Jurkat, Clone E6-1 (cell line): ENCODE results near the gene CXCL6.

Source experiments
- DNase-seq: peaks from one replicate; pipeline ENCODE4 v3.0.0-alpha.2; 2011; ENCODE audit warnings: low read depth, low spot score
- H3K4me3 ChIP-seq: 2 replicates; pipeline ENCODE4 v1.5.1; 2011; ENCODE audit warnings: mild to moderate bottlenecking, low read length, control low read depth, moderate library complexity

CXCL6 gene

GRCh38 chr4:73839715-73840114 is 3.2 kb downstream of the CXCL6 start:
- H3K4me3 ChIP-seq, result no peak overlapping the region
- no peak for DNase-seq

- DNase-seq, result no peak
- H3K4me3 ChIP-seq, result no peak overlapping the region
Observed at GRCh38 chr4:73841243-73841925, 4.9 kb downstream of the CXCL6 start.

GRCh38 chr4:73842696-73843095 is 6.2 kb downstream of the CXCL6 start:
- no peak overlapping the region for H3K4me3 ChIP-seq
- DNase-seq, result no peak

GRCh38 chr4:73843369-73843768 is 6.9 kb downstream of the CXCL6 start:
- no peak for DNase-seq
- no peak overlapping the region for H3K4me3 ChIP-seq

- DNase-seq, result no peak
- H3K4me3 ChIP-seq, result no peak overlapping the region
Observed at GRCh38 chr4:73844345-73844744, 7.9 kb downstream of the CXCL6 start.

- H3K4me3 ChIP-seq, result no peak overlapping the region
- DNase-seq, result no peak
Observed at GRCh38 chr4:73844806-73845205, 8.3 kb downstream of the CXCL6 start.

- no peak for DNase-seq
- no peak overlapping the region for H3K4me3 ChIP-seq
Observed at GRCh38 chr4:73847526-73848182, 11.2 kb downstream of the CXCL6 start.

- no peak for DNase-seq
- H3K4me3 ChIP-seq, result no peak overlapping the region
Observed at GRCh38 chr4:73848183-73848777, 11.8 kb downstream of the CXCL6 start.

GRCh38 chr4:73850261-73850970 is 13.9 kb downstream of the CXCL6 start:
- no peak overlapping the region for H3K4me3 ChIP-seq
- no peak for DNase-seq

- DNase-seq, result no peak
- H3K4me3 ChIP-seq, result no peak overlapping the region
Observed at GRCh38 chr4:73851293-73851692, 14.8 kb downstream of the CXCL6 start.

GRCh38 chr4:73852771-73853170 is 16.3 kb downstream of the CXCL6 start:
- no peak overlapping the region for H3K4me3 ChIP-seq
- no peak for DNase-seq

- no peak for DNase-seq
Observed at GRCh38 chr4:73853246-73853704, 16.8 kb downstream of the CXCL6 start, which contains the start of gene PF4V1. Gene PF4V1, plus strand, starts transcription at chr4:73853296. Its CDS starts 67 bp downstream, at chr4:73853363.

GRCh38 chr4:73853718-73854473 is 17.4 kb downstream of the CXCL6 start:
- DNase-seq, result no peak
- H3K4me3 ChIP-seq, result no peak overlapping the region

More at GRCh38 chr4:73853246-73853704, 16.8 kb downstream of the CXCL6 start, which contains the start of gene PF4V1:
- H3K4me3 ChIP-seq, result no peak within 1 kb of the TSS

- no peak overlapping the region for H3K4me3 ChIP-seq
- no peak for DNase-seq
Observed at GRCh38 chr4:73855406-73855805, 18.9 kb downstream of the CXCL6 start.

GRCh38 chr4:73856518-73856917 is 20.0 kb downstream of the CXCL6 start:
- no peak for DNase-seq
- no peak overlapping the region for H3K4me3 ChIP-seq

GRCh38 chr4:73859614-73860088 is 23.2 kb downstream of the CXCL6 start:
- no peak for DNase-seq
- no peak overlapping the region for H3K4me3 ChIP-seq

GRCh38 chr4:73860181-73860580 is 23.7 kb downstream of the CXCL6 start:
- DNase-seq, result no peak
- no peak overlapping the region for H3K4me3 ChIP-seq

GRCh38 chr4:73860917-73861316 is 24.4 kb downstream of the CXCL6 start:
- H3K4me3 ChIP-seq, result no peak overlapping the region
- DNase-seq, result no peak

GRCh38 chr4:73862322-73862721 is 25.8 kb downstream of the CXCL6 start:
- no peak for DNase-seq
- H3K4me3 ChIP-seq, result no peak overlapping the region
